Stomach (tissue), 4 donors: ENCODE results near the gene CD2BP2.
"Not testable (repeated sequence)": the region's sequence is repeated elsewhere in the genome, so short reads cannot be mapped to it uniquely, and the experiment has no call there.

Experiments
- POLR2A ChIP-seq, 4 donors: fragments of 450-650 bp; IDR thresholded peaks; one replicate each; pipeline ENCODE4 v1.6.1; 2016; ENCODE audit warnings: antibody characterized with exemption in 4 of 4, control low read depth in 2 of 4, mild to moderate bottlenecking in 1 of 4, moderate library complexity in 1 of 4
- POLR2AphosphoS5 ChIP-seq, 3 donors: sonication (generic); formaldehyde crosslinking; IDR thresholded peaks; one replicate each; pipeline ENCODE4 v1.6.1; 2016; ENCODE audit warnings: antibody characterized with exemption in 3 of 3

DNA sequence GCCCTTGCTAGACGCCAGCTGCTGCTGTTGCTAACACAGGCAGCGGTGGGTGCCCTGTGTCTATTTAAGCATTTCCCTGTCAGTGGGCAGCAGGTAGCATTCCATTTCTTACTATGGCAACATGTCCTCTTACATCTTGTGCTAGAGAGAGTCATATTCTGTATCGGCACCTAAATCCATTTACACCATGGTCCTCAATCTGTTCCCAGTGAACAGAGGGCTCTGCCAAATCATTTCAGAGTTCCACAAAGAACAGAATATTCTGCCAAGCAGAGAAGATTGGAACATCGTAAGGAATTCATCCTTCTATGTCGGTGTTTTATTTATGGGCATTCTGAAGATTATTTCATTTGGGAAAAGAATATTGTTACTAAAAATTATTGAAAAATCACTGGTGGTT, 16.4 kb downstream of the CD2BP2 start:
- TF ChIP-seq POLR2A, POLR2AphosphoS5 (IDR thresholded peaks at IDR 0.05): not testable (repeated sequence)
